Mesodermal cell (in vitro differentiated cells): ENCODE measurements around the gene SIM1.

Experiments
- H3K27ac ChIP-seq: 2 replicates; pipeline ENCODE4 v1.7.0; 2013; ENCODE audit warnings: mild to moderate bottlenecking, low read depth, low read length, moderate library complexity; ENCODE audit not compliant: severe bottlenecking
- H3K36me3 ChIP-seq: 2 replicates; pipeline ENCODE4 v1.7.1; 2013; ENCODE audit warnings: mild to moderate bottlenecking, low read length, moderate library complexity; ENCODE audit not compliant: control insufficient read depth, insufficient read depth
- H3K4me1 ChIP-seq: one replicate; pipeline ENCODE4 v1.7.1; 2013; ENCODE audit warnings: mild to moderate bottlenecking, low read length; ENCODE audit not compliant: insufficient read depth, control insufficient read depth, poor library complexity, severe bottlenecking
- H3K4me3 ChIP-seq: 2 replicates; pipeline ENCODE4 v1.7.0; 2013; ENCODE audit warnings: low read length, control low read depth, mild to moderate bottlenecking; ENCODE audit not compliant: insufficient read depth, poor library complexity, severe bottlenecking; ENCODE audit errors: extremely low read depth
- H3K9me3 ChIP-seq: 2 replicates; pipeline ENCODE4 v1.7.1; 2013; ENCODE audit warnings: mild to moderate bottlenecking, low read length, moderate library complexity; ENCODE audit not compliant: control insufficient read depth
- WGBS, 2 experiments: methylation state at CpG; one replicate each; pipeline ENCODE4 v1.1.5; 2013; ENCODE audit warnings: missing lambda C conversion rate in 2 of 2; ENCODE audit not compliant: insufficient coverage in 2 of 2; 5-methylcytosine and 5-hydroxymethylcytosine counted together

SIM1 gene

GRCh38 chr6:100446115-100447080 lies 18.3 kb downstream of the SIM1 start:
- Histone ChIP-seq H3K4me1 (no peaks in the 10 kb centered on the region), H3K36me3 (no peaks in the 10 kb centered on the region), H3K9me3 (no peaks in the 10 kb centered on the region), H3K4me3 (no peak overlapping the region), H3K27ac (no peak overlapping the region)
- 16 to 21% methylated on average over 14 to 20 of the region's 23 CpGs for WGBS, 2 experiments

DNA sequence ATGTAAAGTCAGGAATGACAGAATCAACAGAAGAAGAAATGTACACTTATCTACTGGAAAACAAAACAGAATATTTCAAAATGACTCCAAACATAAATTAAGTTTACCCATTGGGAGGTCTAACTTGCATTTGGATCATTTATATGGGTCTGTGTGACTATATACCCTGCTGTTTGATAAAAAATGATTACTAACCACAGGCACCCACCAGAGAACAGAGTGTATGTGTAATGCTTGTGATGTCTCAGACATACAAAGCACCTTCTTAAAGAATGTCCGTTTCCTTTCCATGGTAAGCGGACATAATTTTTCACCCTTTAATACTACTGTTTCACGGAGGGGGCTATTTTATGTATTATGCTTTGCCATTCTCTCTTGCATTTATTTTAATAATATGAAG lies 19.2 kb downstream of the SIM1 start:
- Histone ChIP-seq H3K27ac (no peak overlapping the region), H3K4me1 (no peaks in the 10 kb centered on the region), H3K4me3 (no peak overlapping the region), H3K9me3 (no peaks in the 10 kb centered on the region), H3K36me3 (no peaks in the 10 kb centered on the region)
- no CpG with 5 or more reads among the region's 3 CpGs for WGBS, 2 experiments

GRCh38 chr6:100440935-100441334 lies 23.8 kb downstream of the SIM1 start:
- no peaks in the 10 kb centered on the region for H3K36me3 ChIP-seq

DNA sequence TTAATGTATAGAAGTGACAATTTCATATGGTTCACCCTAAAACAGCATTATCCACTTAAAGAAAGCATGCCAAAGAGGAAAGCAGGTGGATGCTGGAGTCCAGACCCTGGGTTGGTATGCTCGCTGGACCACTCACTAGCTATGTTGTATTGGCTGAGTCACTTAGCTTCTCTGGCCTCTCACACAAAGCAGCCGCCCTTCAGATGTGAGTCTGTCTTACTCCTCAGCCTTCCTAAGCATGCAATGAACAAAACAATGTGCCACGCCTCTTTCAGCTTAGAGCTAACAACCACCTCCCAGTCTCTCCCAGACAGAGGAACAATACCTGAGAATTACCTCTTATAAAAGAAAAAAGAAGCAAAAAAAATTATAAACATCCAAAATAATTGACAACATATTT lies 29.4 kb downstream of the SIM1 start:
- 75 to 83% methylated on average over 2 to 3 of the region's 3 CpGs for WGBS, 2 experiments
- Histone ChIP-seq H3K9me3 (no peaks in the 10 kb centered on the region), H3K4me1 (no peaks in the 10 kb centered on the region), H3K36me3 (no peaks in the 10 kb centered on the region), H3K27ac (no peak overlapping the region), H3K4me3 (no peak overlapping the region)

More at GRCh38 chr6:100440935-100441334, 23.8 kb downstream of the SIM1 start:
- no peaks in the 10 kb centered on the region for H3K4me1 ChIP-seq
- 83 to 100% methylated on average over 1 of the region's 1 CpG for WGBS, 2 experiments
- H3K9me3 ChIP-seq, result no peaks in the 10 kb centered on the region
- no peak overlapping the region for H3K27ac ChIP-seq
- no peak overlapping the region for H3K4me3 ChIP-seq

GRCh38 chr6:100433726-100434435 lies 30.8 kb downstream of the SIM1 start:
- Histone ChIP-seq H3K4me1 (no peaks in the 10 kb centered on the region), H3K36me3 (no peaks in the 10 kb centered on the region), H3K27ac (no peak overlapping the region), H3K9me3 (no peaks in the 10 kb centered on the region), H3K4me3 (no peak overlapping the region)
- 17 to 60% methylated on average over 1 to 3 of the region's 5 CpGs for WGBS, 2 experiments

DNA sequence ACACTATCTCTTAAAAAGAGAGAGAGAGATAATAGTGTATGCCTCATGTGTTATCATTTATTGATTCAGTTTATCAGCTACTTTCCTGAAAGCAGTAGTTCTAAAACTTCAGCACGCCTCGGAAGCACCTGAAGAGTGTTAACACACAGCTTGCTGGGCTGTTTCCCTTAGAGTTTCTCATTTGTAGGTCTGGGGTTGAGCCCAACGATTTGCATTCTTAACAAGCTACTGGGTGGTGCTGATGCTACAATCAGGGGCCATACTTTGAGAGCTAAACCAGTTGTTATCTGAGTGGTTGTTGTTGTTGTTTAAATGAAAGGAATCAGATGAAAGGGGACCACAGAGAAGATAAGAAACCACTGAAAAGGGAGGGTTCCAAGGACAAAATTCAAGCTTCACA lies 32.6 kb downstream of the SIM1 start:
- Histone ChIP-seq H3K4me1 (no peaks in the 10 kb centered on the region), H3K9me3 (no peaks in the 10 kb centered on the region), H3K36me3 (no peaks in the 10 kb centered on the region), H3K4me3 (no peak overlapping the region), H3K27ac (no peak overlapping the region)
- WGBS, 2 experiments, result 63 to 72% methylated on average over 3 of the region's 3 CpGs

GRCh38 chr6:100430962-100431361 lies 33.8 kb downstream of the SIM1 start:
- Histone ChIP-seq H3K36me3 (no peaks in the 10 kb centered on the region), H3K27ac (no peak overlapping the region), H3K4me3 (no peak overlapping the region), H3K4me1 (no peaks in the 10 kb centered on the region), H3K9me3 (no peaks in the 10 kb centered on the region)
- WGBS, 2 experiments, result 40 to 88% methylated on average over 1 to 2 of the region's 3 CpGs

- Histone ChIP-seq H3K27ac (no peak overlapping the region), H3K9me3 (no peaks in the 10 kb centered on the region), H3K4me1 (no peaks in the 10 kb centered on the region), H3K36me3 (no peaks in the 10 kb centered on the region), H3K4me3 (no peak overlapping the region)
Measured at GRCh38 chr6:100427452-100427851, 37.3 kb downstream of the SIM1 start.

DNA sequence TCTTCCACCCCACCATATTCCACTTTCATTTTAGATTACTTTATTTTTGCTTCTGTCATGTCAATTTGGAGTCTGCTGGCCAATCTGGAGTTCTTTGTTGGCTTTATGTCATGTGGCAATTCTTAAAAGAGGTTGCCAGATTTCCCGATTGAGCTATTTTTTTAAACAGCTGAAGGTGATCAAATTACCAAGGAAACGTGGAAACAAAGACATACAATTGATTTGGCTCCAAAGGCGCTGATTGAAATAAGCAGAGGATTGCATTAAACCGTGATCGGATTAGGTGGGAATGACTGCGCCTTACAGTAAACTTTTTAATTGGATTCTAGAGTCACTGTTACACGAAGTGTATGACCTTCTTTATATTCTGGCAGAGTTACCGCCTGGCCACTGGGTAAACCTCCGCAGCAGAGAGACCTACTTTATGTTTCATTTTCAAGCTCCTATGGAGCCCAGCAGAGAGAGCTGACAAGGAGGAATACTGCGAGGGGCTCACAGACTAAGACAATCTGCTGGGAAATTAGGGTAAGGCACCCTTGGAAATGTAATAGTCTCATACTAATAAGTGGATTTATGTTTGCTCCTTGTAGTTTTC lies 37.9 kb downstream of the SIM1 start:
- 91 to 94% methylated on average over 10 of the region's 10 CpGs for WGBS, 2 experiments

GRCh38 chr6:100426241-100426640 lies 38.5 kb downstream of the SIM1 start:
- H3K36me3 ChIP-seq, result no peaks in the 10 kb centered on the region
- 81 to 85% methylated on average over 3 of the region's 3 CpGs for WGBS, 2 experiments
- H3K4me3 ChIP-seq, result no peak overlapping the region
- H3K27ac ChIP-seq, result no peak overlapping the region
- H3K9me3 ChIP-seq, result no peaks in the 10 kb centered on the region
- no peaks in the 10 kb centered on the region for H3K4me1 ChIP-seq

More for the DNA sequence above, 37.9 kb downstream of the SIM1 start:
- Histone ChIP-seq H3K4me1 (no peaks in the 10 kb centered on the region), H3K9me3 (no peaks in the 10 kb centered on the region), H3K36me3 (no peaks in the 10 kb centered on the region), H3K27ac (no peak overlapping the region), H3K4me3 (no peak overlapping the region)
